GM21447 (cell line): ENCODE data around the gene HNF4A.

ENCODE experiments used
- ATAC-seq: cut with Tn5 transposase; IDR thresholded peaks from one replicate; pipeline ENCODE4 v1.9.1; 2021; ENCODE audit not compliant: unreplicated experiment

HNF4A gene

DNA sequence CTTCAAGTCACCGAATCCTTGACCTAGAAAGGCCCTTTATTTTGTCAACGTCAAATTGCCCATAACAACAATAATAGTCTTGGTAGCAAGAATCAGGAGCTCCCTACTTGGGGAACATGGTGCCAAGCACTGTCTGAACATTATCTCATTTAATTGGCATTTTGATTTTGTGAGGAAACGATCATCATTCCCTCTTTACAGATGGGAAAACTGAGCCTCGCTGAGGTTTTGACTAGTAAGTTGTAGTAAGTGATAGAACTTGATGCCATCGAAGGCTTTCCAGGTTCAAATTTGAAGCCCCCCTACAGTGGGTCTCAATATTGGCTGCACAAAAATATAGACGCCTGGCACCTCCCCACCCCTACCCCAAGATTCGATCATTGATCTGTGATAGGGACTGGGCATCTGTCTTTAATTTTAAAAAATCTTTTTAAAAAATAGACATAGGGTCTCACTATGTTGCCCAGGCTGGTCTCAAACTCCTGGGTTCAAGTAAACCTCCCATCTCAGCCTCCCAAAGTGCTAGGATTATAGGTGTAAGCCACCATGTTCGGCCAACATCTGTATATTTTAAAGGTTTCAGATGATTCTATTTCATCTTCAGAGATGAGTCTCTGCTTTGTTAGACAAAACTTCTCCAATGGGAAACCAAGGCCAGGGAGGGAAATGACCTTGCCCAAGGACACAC is 36.7 kb downstream of the HNF4A start:
- no peak for ATAC-seq

DNA sequence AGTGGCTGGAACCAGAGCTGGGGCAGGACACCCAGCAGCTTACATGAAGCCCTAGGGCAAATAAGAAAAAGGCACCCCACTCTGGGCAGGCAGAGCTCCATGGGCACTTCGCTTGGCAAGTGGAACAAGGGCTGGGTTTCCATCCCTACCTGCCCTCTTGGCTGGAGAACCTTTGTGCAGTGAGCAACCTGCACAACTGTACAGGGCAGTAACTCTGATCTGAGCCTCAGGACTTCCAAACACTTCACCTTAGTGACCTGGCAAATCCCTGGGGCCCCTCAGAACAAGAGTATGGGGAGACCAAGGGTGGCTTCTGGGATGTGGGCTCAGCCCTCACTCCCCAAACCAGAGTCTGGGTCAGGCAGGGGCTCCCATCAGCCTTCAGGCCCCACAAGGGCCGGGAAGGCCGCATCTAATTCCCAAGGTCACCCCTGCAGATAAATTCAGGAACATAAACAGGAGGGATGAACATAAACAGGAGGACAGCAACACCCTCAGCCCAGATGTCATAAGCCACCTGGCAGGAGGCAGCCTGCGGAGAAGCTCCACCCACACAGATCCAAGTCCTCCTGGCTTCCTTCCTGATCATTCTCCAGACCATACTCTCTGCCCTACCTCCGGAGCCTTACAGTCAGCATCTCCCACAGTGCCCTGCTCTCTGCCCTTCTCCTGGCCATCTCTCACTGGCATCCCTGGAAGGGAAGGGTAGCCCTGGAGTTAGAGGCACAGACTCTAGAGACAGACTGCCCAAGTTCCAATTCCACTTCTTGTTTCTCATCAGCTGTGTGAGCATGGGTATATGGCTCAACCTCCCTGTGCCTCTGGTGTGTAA is 37.5 kb downstream of the HNF4A start:
- ATAC-seq, result no peak

DNA sequence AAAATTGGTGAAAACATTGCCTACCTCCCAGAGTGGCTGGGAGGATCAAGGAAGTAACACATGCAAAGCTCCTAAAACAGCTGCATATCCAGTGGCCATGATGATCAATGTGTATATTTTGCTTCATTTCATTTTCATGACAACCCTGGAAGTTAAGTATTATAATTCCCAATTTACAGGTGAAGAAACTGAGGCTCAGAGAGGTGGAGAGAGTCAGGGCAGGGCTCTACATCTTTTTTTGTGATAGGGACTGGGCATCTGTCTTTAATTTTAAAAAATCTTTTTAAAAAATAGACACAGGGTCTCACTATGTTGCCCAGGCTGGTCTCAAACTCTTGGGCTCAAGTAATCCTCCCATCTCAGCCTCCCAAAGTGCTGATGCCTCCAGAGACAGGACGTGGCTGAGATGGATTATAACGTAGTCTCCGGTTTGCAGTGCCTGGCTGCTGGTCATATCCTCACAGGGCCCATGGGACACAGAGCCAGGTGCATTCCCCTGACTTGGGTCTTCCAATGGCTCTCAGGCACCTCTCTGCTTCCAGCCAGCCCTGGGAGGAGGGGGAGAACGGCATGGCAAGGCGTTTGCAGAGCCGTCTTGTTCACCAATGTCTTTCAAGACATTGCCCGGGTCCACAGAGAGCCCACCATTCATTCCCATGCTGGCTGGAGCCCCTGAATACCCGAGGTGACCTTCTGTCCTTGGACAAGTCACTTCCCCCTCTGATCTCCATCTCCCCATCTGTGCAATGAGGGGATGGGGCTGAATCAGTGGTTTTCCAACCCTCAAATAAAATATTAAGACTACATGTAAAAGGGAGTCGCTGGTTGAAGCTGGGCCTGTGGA is 38.3 kb downstream of the HNF4A start:
- ATAC-seq, result no peak

DNA sequence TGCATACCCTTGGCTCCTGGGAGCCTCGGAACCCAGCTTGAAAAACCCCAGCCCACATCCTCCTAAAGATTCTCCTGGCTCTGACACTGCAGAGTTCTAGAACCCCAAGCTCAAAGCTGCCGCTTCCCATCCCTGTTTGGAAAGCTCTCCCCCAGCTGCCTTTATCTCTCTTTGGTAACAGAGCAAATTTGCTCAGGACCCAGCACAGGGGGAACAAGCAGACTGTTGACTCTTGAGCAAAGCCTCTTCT is 38.9 kb downstream of the HNF4A start:
- no peak for ATAC-seq

DNA sequence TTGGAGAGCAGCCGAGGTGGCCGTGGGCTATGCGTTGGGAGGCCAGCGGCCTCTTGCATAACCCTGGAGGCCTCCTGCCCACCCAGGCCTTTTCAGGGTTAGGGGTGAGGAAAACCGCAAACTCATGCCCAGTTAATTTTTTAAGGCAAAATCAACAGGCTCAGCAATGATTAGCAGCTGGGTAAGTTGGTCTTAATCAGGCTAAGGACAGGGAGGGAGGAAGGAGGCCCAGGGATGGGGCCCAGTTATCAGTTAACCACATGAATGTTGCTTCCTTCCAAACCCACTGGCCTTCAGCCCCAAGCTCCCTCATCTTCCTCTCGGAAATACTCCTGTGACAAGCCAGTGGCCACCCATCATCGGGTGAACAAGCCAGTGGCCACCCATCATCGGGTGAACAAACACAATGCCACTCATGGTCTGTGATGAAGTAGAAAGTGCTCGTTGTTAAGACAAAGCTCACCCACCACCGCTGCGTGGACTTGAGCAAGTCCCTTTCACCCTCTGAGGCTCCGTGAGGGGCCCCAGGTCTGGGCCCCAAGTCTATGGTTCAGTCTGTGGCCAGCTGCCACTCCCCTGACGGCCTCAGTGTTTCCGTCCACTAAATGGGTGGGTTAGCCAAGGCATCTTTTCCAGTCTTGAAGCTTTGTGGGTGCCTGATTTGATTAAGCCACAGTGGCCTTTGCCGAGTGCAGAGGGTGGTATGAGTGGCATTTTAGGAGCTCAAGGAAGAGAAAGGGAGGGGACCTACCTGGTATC is 39.4 kb downstream of the HNF4A start:
- ATAC-seq, result no peak

DNA sequence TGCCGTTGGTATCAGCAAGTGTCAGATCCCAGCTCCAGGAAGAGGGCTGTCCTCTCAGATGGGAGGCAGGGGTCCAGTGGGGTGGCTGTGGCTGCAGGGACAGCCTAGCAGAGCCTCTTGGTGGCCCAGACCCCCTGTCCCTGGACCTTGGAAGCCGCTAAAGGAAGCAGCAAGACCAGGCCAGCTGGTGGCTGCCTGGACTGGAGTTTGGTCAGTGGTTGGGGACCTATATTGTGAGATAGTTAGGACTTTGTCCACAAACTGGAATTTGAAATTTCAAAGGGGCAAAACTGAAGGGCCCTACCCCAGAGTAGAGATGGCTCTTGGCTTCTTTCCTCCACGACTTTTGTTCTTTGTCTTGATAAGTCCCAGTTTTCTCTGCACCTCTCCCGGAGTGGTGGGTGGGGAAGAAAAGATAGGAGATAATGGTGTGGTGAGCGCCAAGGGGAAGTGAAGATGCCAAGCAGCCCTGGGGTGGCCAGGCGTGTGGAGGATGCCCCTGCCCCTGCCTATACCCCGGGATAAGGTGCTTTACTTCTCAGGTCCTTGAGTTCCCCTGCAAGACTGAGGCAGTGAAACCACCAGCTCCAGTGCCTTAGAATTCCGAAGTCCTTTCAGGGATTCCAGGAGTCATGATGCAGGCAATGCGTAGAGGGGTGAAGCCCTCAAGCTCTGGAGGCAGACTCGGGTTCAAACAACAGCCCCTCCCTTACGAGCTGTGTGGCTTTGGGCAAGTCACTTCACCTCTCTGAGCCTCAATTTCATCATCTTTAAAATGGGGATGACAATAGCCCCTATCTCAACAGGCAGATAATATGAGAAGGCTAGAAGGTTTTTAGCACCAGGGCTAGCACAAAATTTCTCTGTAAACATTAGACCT is 40.2 kb downstream of the HNF4A start:
- ATAC-seq, result no peak

DNA sequence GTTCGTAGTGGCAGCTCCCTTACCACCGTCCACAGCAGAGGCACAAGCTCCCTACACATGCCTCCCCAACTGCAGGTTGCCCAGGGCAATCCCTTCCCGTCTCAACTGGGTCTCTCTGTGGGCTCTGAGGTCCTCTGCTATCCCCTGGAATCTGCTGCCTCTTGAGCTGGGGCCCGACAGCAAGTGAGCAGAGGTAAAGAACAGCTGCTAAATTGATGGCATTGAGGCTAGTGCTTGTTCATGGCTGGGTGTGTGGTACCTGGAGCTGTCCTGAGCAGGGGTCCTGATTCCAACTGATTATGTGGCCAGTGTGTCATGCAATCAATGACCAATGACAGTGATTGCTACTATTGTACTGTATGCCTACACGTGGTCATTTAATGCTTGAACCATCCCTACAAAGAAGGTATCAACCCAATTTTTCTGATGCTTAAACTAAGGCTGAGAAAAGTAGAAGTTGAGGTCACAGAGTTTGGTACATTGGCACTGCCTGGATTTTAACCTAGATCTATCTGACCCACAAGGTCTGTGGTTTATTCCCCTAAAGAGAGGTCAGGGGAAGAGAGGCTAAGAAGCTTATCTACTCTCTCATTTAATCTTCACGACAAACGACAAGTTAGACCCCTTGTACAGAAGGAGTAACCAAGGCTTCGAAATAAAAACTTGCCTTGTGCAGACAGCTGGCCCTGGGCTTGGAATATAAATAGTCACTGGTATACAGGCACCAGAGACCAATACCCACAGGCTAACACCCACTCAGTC is 41.1 kb downstream of the HNF4A start:
- no peak for ATAC-seq

DNA sequence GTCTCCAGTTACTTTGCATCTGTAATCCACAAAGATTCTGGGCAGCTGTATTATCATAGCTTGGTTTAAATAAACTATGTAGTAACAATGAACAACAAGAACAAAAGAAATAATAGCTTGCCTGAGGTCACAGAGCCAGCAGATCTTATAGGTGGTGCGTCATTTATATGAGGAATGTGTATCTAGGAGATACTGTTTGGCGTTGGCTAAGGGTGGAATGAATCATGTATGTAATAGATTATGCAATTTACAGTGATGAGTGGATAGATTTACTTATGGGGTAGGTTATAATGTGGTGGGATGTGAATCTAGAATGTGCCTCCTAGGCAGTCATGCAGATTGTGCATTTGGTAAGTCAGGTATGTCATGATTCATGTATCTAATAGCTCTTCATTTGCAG is 42.8 kb downstream of the HNF4A start:
- ATAC-seq, result no peak

DNA sequence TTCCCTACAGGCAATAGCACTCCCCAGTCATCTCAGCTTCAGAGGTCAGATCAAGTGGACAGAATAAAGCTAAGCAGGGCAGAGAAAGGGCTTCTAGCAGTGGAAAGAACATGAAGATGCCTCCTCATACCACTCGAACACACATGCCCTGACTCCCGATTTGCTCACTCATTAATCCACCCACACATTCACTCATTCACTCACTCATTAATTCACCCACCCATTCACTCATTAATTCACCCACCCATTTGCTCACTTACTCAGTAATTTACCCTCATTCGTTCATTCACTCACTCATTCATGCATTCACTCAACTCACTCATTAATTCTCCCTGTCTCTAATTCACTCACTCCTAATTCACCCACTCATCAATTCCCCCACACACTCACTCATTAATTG is 43.9 kb downstream of the HNF4A start:
- ATAC-seq, result no peak

DNA sequence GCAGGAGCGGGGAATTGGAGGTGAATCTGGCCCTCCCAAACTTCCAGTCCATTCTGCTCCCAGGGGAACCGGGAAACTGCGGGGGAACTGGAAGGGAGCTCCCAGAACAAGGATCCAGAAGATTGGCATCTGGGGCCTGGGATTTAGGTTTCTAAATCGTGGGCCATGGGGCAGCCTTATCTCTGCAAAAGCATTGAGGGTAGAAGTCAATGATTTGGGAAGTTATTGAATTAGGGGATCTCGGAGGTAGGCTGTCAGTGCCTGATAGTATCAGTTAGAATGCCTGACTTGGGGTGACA is 45.1 kb downstream of the HNF4A start:
- no peak for ATAC-seq

DNA sequence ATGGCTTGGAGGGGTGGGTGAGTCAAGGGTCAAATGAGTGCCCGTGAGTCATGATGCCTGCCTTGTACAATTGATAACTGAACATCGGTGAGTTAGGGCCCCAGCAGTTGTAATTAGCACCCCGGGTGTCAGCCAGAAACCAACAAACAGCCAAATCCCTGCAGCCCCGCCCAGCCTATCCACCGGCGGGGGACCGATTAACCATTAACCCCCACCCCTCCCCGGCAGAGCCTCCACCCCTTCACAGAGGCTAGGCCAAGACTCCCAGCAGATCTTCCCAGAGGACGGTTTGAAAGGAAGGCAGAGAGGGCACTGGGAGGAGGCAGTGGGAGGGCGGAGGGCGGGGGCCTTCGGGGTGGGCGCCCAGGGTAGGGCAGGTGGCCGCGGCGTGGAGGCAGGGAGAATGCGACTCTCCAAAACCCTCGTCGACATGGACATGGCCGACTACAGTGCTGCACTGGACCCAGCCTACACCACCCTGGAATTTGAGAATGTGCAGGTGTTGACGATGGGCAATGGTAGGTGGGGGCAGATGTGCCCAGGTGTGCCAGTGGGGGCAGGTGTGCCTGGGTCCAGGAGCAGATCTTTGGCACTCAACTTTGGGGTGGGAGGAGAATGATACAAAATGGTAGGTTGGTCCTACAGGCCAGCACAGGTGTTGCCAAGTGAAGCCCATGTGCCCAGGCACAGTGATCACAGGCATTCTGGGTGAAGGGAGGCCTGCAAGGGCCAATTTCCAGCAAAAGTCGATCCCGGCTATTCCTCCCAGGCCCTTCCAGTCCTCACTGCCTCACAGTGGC is 45.7 kb downstream of the HNF4A start:
- no peak for ATAC-seq

DNA sequence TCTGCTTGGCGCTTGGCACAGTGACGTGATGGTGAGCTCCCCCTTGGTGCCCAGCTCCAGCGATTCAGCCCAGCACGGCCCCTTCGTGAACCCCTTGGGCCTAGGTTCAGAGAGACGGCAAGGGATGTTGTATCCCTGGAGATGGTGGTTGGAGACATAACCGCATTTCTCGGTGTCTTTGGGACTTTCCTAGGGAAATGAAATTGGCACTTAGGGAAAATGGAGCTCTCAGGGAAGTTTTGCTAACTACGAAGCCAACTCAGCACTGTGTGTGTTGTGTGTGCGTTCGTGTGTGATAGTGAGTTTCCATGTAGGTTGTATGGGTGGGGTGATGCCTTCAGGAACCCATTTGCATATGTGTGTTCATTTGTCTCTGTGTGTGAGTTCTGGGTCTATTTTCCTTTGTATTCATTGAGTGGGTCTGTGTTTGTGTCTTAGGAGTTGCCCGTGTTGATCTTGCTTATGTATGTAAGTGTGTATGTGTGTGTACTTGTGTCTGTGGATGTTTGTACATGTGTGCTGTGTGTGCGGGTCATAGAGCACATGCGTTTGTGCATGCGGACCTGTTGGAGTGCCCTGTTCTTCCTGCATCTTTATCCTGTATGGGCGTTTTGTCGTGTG is 46.4 kb downstream of the HNF4A start:
- ATAC-seq, result no peak

DNA sequence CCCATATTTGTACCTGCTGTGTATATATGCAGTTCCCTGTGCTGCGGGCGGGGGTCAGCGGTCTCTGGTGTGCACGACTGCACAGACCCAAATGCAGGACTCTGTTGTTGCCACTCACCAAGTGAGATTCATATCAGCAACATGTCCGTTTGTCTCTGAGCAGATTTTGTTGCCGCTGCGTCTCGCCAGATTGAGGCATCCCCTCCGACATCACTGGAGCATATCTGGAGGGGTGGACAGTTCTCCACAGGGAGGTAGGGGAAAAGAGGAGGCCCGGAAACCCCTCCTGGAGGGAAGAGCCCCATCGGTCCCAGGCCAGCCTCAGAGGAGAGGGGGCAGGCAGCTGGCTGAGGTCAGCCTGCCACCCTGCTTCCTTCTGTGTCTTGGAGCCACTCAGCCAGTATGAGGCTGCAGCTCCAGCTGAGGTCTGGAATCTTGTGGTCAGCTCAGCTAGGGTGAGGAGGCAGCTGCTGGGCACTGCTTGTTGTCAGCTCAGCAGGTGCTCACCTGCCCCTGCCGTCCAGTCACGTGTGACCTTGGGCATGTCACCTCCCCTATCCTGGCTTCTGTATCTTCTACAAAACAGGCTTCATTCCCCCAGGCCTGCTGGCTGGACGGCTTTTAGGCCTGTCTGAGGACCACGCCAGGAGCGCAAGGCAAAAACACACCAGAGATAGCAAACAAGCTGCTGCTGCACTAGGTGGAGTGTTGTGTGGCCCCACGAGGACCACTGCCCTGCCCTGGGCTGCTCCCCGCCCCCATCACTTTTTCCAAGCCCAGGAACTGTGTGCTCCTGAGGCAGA is 47.1 kb downstream of the HNF4A start:
- no peak for ATAC-seq

DNA sequence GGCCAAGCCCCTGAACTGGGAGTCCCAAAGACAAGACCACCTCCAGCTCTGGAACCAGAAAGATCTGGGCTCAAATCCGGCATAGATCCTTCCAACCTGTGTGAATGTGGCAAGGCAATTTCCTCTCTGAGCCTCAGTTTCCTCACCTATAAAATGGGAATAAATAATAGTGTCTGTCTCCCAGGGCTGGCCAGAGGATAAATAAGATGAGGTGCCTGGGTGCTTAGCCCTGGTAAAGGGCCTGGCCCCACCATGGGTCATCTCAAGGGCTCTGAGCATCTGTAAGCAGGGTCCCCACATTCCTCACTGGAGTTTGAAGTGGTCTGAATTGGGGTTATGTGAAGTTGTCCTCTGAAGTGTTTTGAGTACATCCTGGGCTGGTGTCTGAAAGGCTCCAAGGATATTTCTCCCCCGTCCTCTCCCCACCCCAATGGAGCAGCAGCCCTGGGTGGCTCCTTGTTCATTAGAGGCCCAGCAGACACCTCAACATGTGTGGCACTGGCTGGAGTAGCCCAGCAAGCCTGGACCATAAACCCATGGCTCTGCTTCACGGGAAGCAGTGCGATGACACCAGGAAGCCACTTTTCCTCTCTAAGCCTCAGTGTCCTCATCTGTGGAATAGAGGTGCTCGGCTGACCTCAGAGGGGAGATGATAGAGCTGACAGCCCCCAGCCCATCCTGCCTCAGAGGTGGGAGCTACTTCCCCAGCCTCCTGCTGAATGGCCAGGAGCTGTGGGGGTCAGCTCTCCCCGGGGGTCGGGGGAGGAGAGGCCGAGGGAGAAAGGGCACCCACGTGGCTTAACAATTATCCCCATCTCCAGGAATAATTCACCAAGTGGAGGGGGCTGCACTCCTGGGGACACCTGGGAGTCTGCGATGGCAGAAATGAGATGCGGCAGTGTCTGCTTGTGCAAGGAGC is 48.0 kb downstream of the HNF4A start:
- no peak for ATAC-seq

DNA sequence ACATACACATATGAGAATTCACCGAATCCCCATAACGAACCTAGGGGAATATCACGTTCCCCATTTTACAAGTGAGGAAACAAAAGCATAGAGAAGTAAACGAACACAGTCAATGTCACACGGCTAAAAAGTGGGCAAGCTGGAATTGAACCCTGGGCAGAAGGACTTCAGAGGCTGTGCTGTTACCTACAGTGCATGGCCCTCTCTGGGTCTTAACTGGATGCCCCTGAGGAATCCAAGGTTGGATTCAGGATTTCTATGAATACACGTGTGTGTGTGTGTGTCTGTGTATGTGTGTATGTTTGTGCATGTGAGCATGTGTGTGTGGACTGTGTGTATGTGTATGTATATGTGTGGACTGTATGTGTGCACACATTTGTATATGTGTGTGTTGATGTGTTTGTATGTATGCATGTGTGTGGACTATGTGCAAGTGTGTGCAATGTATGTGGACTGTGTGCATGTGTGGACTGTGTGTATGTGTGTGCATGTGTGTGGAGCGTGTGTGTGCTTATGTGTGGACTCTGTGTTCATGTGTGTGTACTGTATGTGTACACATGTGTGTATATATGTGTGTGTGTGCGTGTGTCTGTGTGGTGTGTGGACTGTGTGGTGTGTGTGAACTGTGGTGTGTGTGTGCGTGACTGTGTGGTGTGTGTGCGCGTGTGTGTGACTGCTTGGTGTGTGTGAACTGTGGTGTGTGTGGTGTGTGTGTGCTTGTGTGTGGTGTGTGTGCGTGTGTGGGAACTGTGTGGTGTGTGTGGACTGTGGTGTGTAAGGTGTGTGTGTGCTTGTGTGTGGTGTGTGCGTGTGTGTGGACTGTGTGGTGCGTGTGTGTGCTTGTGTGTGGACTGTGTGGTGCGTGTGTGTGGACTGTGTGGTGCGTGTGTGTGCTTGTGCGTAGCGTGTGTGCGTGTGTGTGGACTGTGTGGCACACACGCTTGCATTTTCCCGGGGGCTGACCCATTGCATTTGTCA is 49.0 kb downstream of the HNF4A start:
- ATAC-seq, result no peak
